GM12892 (cell line): ENCODE results near the gene HIVEP3.

ENCODE experiments used
- POLR2A ChIP-seq: IDR thresholded peaks from 2 replicates; pipeline ENCODE4 v1.6.1; 2011; ENCODE audit warnings: low read depth, low read length, control low read depth
- POLR2AphosphoS5 ChIP-seq: IDR thresholded peaks from 2 replicates; pipeline ENCODE4 v1.6.1; 2011; ENCODE audit warnings: low read depth, low read length, control low read depth
- TAF1 ChIP-seq: IDR thresholded peaks from 2 replicates; pipeline ENCODE4 v1.6.1; 2011; ENCODE audit warnings: low read depth, mild to moderate bottlenecking, control low read depth, low read length, borderline replicate concordance

DNA sequence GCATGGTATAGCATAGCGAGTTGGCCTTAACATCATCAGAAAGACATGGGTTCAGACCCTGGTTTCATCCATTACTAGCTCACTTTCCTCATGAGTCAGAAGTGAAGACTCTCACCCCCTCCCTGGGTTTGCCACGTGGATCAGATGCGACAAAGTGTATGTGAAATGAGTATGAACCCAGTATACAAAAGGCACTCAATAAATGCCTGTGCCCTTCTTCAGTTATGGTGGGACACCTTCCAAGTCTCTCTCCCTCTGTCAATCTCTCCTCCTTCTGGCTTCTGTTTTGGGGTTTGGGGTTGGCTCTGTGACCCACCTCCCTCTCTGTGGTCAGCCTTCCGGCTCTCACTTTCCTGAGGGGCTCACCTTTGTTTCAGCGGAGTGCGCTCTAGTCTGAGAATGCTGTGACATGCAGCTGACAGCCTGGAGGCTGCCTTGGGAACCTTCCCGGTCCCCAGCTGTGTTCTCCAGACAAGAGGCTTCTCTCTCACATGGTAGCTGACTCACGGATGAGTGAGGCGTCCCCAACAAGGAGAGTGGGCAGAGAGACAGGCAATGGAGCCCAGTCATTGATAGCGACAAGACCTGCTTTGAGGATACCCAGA lies 279.3 kb downstream of the HIVEP3 start:
- TF ChIP-seq POLR2A: 0 out of 2 replicates have a peak, but pooled peaks have one; percentile 9
- TF ChIP-seq POLR2AphosphoS5: no peak
- no peak for TF ChIP-seq TAF1
